Measurements from ENCODE around the gene RYR2. TPM values are rescaled to one million over a fixed set of nuclear protein-coding genes. Genes with fewer than 3 reads are reported as not detected.

The RYR2 gene
- polyA plus RNA-seq, 2 of the 4 experiments (the other 2 are of a cell fraction): 0.06 TPM; not detected in 1

DNA sequence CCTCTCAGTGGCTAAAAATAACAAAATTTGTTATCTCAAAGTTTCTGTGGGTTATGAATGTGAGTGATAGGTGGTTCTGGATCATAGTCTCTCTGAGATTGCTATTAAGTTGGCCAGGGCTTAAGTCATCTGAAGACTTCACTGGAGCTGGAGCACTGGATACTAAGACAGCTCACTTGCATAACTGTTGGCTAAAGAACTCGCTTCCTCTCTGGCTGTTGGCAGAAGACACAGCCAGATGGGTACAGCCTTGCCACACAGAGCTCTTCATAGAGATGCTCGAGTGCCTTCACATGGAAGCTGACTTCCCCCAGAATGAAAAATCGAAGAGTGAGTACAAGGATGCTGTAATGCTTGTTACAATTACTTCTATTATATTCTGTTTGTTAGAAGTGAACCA, 514.9 kb downstream of the RYR2 start:
- no peak for FAIRE-seq
- ChIA-PET POLR2A (no interaction called here), CTCF (interaction anchor here (0.7 to 1.4 kb wide), 3 partner anchors 9 to 948 kb away, joined by 3 to 4 read pairs (median 3); no protein-coding TSS in a partner anchor)
- no peak overlapping the region for H3K4me3 ChIP-seq
- no peak overlapping the region for H3K4me2 ChIP-seq
- no peak overlapping the region for H3K27ac ChIP-seq
- no peak for DNase-seq (ENCODE audit: low read depth in 1 of 2, low spot score in 1 of 2)
- 0% methylated on average over 3 of the region's 3 CpGs for WGBS (ENCODE audit: missing lambda C conversion rate)
- TF ChIP-seq HDAC2 (IDR thresholded peaks at IDR 0.05): no peak
- TF ChIP-seq, protein P1, sequence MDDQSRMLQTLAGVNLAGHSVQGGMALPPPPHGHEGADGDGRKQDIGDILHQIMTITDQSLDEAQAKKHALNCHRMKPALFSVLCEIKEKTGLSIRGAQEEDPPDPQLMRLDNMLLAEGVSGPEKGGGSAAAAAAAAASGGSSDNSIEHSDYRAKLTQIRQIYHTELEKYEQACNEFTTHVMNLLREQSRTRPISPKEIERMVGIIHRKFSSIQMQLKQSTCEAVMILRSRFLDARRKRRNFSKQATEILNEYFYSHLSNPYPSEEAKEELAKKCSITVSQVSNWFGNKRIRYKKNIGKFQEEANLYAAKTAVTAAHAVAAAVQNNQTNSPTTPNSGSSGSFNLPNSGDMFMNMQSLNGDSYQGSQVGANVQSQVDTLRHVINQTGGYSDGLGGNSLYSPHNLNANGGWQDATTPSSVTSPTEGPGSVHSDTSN (IDR thresholded peaks at IDR 0.05): no peak
- no peak for TF ChIP-seq TFCP2L1 (CRISPR knock-in tag; IDR thresholded peaks at IDR 0.05)
- TF ChIP-seq HMGXB4 (CRISPR knock-in tag; IDR thresholded peaks at IDR 0.05; ENCODE audit: borderline replicate concordance): no peak
- no peak for TF ChIP-seq HOXB5 (CRISPR knock-in tag; IDR thresholded peaks at IDR 0.05)
- TF ChIP-seq MAFK (IDR thresholded peaks at IDR 0.05; ENCODE audit: partially characterized antibody): no peak
- TF ChIP-seq PHF8 (IDR thresholded peaks at IDR 0.05; ENCODE audit: borderline replicate concordance, low read depth): no peak
- TF ChIP-seq NR3C1 (IDR thresholded peaks at IDR 0.05): no peak
- TF ChIP-seq HOXA7 (CRISPR knock-in tag; IDR thresholded peaks at IDR 0.05): no peak
- TF ChIP-seq, protein P2, sequence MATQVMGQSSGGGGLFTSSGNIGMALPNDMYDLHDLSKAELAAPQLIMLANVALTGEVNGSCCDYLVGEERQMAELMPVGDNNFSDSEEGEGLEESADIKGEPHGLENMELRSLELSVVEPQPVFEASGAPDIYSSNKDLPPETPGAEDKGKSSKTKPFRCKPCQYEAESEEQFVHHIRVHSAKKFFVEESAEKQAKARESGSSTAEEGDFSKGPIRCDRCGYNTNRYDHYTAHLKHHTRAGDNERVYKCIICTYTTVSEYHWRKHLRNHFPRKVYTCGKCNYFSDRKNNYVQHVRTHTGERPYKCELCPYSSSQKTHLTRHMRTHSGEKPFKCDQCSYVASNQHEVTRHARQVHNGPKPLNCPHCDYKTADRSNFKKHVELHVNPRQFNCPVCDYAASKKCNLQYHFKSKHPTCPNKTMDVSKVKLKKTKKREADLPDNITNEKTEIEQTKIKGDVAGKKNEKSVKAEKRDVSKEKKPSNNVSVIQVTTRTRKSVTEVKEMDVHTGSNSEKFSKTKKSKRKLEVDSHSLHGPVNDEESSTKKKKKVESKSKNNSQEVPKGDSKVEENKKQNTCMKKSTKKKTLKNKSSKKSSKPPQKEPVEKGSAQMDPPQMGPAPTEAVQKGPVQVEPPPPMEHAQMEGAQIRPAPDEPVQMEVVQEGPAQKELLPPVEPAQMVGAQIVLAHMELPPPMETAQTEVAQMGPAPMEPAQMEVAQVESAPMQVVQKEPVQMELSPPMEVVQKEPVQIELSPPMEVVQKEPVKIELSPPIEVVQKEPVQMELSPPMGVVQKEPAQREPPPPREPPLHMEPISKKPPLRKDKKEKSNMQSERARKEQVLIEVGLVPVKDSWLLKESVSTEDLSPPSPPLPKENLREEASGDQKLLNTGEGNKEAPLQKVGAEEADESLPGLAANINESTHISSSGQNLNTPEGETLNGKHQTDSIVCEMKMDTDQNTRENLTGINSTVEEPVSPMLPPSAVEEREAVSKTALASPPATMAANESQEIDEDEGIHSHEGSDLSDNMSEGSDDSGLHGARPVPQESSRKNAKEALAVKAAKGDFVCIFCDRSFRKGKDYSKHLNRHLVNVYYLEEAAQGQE (IDR thresholded peaks at IDR 0.05): no peak
- no peak for TF ChIP-seq EHF (CRISPR knock-in tag; IDR thresholded peaks at IDR 0.05)
- TF ChIP-seq, protein P3, sequence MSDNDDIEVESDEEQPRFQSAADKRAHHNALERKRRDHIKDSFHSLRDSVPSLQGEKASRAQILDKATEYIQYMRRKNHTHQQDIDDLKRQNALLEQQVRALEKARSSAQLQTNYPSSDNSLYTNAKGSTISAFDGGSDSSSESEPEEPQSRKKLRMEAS (IDR thresholded peaks at IDR 0.05): no peak
- no peak for TF ChIP-seq ZSCAN20 (CRISPR knock-in tag; IDR thresholded peaks at IDR 0.05)
- TF ChIP-seq NPAS2 (CRISPR knock-in tag; IDR thresholded peaks at IDR 0.05; ENCODE audit: borderline replicate concordance): no peak
- no peaks in the 10 kb centered on the region for H3K9me3 ChIP-seq
- ATAC-seq: no peak
- no peaks in the 10 kb centered on the region for H3K4me1 ChIP-seq

GRCh38 chr1:237562242-237562823, 520.3 kb downstream of the RYR2 start:
- Histone ChIP-seq H3K9me3 (no peaks in the 10 kb centered on the region), H3K4me3 (no peak overlapping the region), H3K27ac (no peak overlapping the region), H3K4me1 (no peaks in the 10 kb centered on the region), H3K4me2 (no peak overlapping the region)
- FAIRE-seq (peak; percentile 7), ATAC-seq (peak; percentile 91 to 94), DNase-seq (ENCODE audit: low read depth in 1 of 2, low spot score in 1 of 2) (peak; percentile 31 to 75)
- TF ChIP-seq RAD21 (conservative IDR thresholded peaks at IDR 0.05 in 1 of 2, IDR thresholded peaks at IDR 0.05 in 1 of 2): peak; percentile 68 to 69
- TF ChIP-seq NPAS2 (CRISPR knock-in tag; IDR thresholded peaks at IDR 0.05; ENCODE audit: borderline replicate concordance): no peak
- TF ChIP-seq, protein P4, sequence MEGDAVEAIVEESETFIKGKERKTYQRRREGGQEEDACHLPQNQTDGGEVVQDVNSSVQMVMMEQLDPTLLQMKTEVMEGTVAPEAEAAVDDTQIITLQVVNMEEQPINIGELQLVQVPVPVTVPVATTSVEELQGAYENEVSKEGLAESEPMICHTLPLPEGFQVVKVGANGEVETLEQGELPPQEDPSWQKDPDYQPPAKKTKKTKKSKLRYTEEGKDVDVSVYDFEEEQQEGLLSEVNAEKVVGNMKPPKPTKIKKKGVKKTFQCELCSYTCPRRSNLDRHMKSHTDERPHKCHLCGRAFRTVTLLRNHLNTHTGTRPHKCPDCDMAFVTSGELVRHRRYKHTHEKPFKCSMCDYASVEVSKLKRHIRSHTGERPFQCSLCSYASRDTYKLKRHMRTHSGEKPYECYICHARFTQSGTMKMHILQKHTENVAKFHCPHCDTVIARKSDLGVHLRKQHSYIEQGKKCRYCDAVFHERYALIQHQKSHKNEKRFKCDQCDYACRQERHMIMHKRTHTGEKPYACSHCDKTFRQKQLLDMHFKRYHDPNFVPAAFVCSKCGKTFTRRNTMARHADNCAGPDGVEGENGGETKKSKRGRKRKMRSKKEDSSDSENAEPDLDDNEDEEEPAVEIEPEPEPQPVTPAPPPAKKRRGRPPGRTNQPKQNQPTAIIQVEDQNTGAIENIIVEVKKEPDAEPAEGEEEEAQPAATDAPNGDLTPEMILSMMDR (IDR thresholded peaks at IDR 0.05): peak; percentile 70
- TF ChIP-seq HMGXB4 (CRISPR knock-in tag; IDR thresholded peaks at IDR 0.05; ENCODE audit: borderline replicate concordance): no peak
- no peak for TF ChIP-seq RNF2 (IDR thresholded peaks at IDR 0.05; ENCODE audit: borderline replicate concordance, low read depth)
- peak; percentile 56 for TF ChIP-seq SMC3 (IDR thresholded peaks at IDR 0.05)
- WGBS (ENCODE audit: missing lambda C conversion rate): 22% methylated on average over 4 of the region's 4 CpGs
- POLR2A ChIA-PET: no interaction called here
- CTCF ChIA-PET: interaction anchor here (0.6 to 3.0 kb wide), 16 partner anchors 12 to 957 kb away, joined by 3 to 15 read pairs (median 4); partner anchors contain the start of gene HEATR1

Data from A549 (cell line).